ENCODE data around the gene ZNF202.

The ZNF202 gene

DNA sequence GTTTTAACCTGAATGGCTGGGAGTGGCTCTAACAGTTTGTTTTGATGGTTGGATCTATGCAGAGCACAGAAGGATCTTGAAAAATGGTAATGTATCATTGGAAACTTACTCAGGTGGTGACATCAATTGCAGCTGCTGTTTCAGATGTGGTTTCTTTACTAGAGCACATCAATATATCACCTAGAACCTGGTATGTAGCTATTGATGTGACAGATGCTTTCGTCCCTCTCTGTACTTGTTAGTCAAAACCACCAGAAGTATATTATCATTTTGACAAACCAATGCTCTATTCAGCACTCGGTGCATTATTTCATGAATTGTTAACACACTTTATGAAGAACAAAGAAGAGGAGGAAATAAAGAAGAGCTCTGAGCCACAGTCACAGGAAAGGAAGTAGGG, 60.4 kb downstream of the ZNF202 start:
- no peak for DNase-seq

DNA sequence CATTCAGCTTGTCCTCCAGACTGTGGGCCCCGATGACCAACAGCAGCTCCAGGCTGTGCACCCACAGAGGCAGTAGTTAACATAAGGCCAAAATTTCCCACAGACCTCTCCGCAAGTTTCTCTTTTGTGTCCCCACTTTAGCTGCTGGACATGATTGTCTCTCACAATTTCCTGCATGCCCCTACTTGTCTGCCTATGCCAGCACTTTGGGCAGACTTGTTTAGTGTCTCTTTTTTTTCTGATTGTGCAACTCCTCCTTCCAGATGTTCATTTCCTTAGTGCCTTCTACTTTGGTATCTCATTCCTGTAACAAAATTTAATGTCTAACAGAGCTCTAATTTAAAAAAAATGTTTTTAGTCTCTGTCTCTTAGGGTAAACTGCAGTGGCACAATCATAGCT, 63.2 kb downstream of the ZNF202 start:
- DNase-seq: no peak

GRCh38 chr11:123677510-123677909, 64.0 kb downstream of the ZNF202 start:
- DNase-seq: no peak

GRCh38 chr11:123674297-123674696, 67.2 kb downstream of the ZNF202 start:
- no peak for DNase-seq
